HEK293 (cell line): ENCODE data around the gene TSPAN14.

Source experiments
- CTCF ChIP-seq: fragments of 450-650 bp; formaldehyde crosslinking; IDR thresholded peaks from 2 replicates; pipeline ENCODE4 v1.5.1; 2016; ENCODE audit warnings: missing biosample characterization, missing genetic modification characterization
- GLI4 ChIP-seq: fragments of 450-650 bp; formaldehyde crosslinking; IDR thresholded peaks from 2 replicates; pipeline ENCODE4 v1.5.1; 2016; ENCODE audit warnings: missing biosample characterization, missing genetic modification characterization
- KLF16 ChIP-seq: fragments of 450-650 bp; formaldehyde crosslinking; IDR thresholded peaks from 2 replicates; pipeline ENCODE4 v1.5.1; 2017; ENCODE audit warnings: missing biosample characterization, missing genetic modification characterization
- KLF17 ChIP-seq: fragments of 450-650 bp; formaldehyde crosslinking; IDR thresholded peaks from 2 replicates; pipeline ENCODE4 v1.5.1; 2016; ENCODE audit warnings: missing biosample characterization, missing genetic modification characterization
- KLF9 ChIP-seq: fragments of 450-650 bp; formaldehyde crosslinking; IDR thresholded peaks from 2 replicates; pipeline ENCODE4 v1.5.1; 2016; ENCODE audit warnings: missing biosample characterization, missing genetic modification characterization, low read depth
- PRDM1 ChIP-seq: fragments of 450-650 bp; formaldehyde crosslinking; IDR thresholded peaks from 2 replicates; pipeline ENCODE4; 2016; ENCODE audit warnings: missing biosample characterization, missing genetic modification characterization
- ZBTB1 ChIP-seq: fragments of 450-650 bp; formaldehyde crosslinking; IDR thresholded peaks from 2 replicates; pipeline ENCODE4 v1.5.1; 2016; ENCODE audit warnings: missing biosample characterization, missing genetic modification characterization
- ZBTB20 ChIP-seq: fragments of 450-650 bp; formaldehyde crosslinking; IDR thresholded peaks from 2 replicates; pipeline ENCODE4 v1.5.1; 2016; ENCODE audit warnings: missing biosample characterization, missing genetic modification characterization
- ZNF138 ChIP-seq: fragments of 450-650 bp; formaldehyde crosslinking; IDR thresholded peaks from 2 replicates; pipeline ENCODE4 v1.5.1; 2016; ENCODE audit warnings: missing biosample characterization, missing genetic modification characterization, borderline replicate concordance
- ZNF140 ChIP-seq: fragments of 450-650 bp; formaldehyde crosslinking; IDR thresholded peaks from 2 replicates; pipeline ENCODE4 v1.5.1; 2016; ENCODE audit warnings: missing biosample characterization, missing genetic modification characterization
- ZNF302 ChIP-seq: fragments of 450-650 bp; formaldehyde crosslinking; IDR thresholded peaks from 2 replicates; pipeline ENCODE4 v1.5.1; 2016; ENCODE audit warnings: missing biosample characterization, missing genetic modification characterization, low read depth
- ZNF426 ChIP-seq: fragments of 450-650 bp; formaldehyde crosslinking; IDR thresholded peaks from 2 replicates; pipeline ENCODE4 v1.5.1; 2017; ENCODE audit warnings: missing biosample characterization, missing genetic modification characterization, mild to moderate bottlenecking, inconsistent platforms, moderate library complexity
- ZNF501 ChIP-seq: fragments of 450-650 bp; formaldehyde crosslinking; IDR thresholded peaks from 2 replicates; pipeline ENCODE4 v1.5.1; 2016; ENCODE audit warnings: missing biosample characterization, missing genetic modification characterization
- ZNF510 ChIP-seq: fragments of 450-650 bp; formaldehyde crosslinking; IDR thresholded peaks from 2 replicates; pipeline ENCODE4 v1.5.1; 2018; ENCODE audit warnings: mild to moderate bottlenecking, missing genetic modification characterization, missing biosample characterization; ENCODE audit not compliant: insufficient replicate concordance
- ZNF513 ChIP-seq: fragments of 450-650 bp; IDR thresholded peaks from 2 replicates; pipeline ENCODE4 v1.5.1; 2018; ENCODE audit warnings: missing biosample characterization, missing genetic modification characterization
- ZNF555 ChIP-seq: fragments of 450-650 bp; formaldehyde crosslinking; conservative IDR thresholded peaks from 2 replicates; pipeline ENCODE4 v1.5.1; 2017; ENCODE audit warnings: missing biosample characterization, mild to moderate bottlenecking, missing genetic modification characterization, inconsistent platforms
- ZNF571 ChIP-seq: fragments of 450-650 bp; formaldehyde crosslinking; IDR thresholded peaks from 2 replicates; pipeline ENCODE4 v1.5.0; 2017; ENCODE audit warnings: missing biosample characterization, missing genetic modification characterization
- ZNF623 ChIP-seq: fragments of 450-650 bp; formaldehyde crosslinking; IDR thresholded peaks from 2 replicates; pipeline ENCODE4 v1.5.1; 2016; ENCODE audit warnings: missing biosample characterization, missing genetic modification characterization
- ZNF645 ChIP-seq: fragments of 450-650 bp; formaldehyde crosslinking; IDR thresholded peaks from 2 replicates; pipeline ENCODE4; 2016; ENCODE audit warnings: missing biosample characterization, missing genetic modification characterization
- ZNF677 ChIP-seq: fragments of 450-650 bp; IDR thresholded peaks from 2 replicates; pipeline ENCODE4 v1.5.0; 2018; ENCODE audit warnings: missing biosample characterization, mild to moderate bottlenecking, missing genetic modification characterization, moderate library complexity
- ZNF692 ChIP-seq: fragments of 450-650 bp; formaldehyde crosslinking; IDR thresholded peaks from 2 replicates; pipeline ENCODE4 v1.5.1; 2016; ENCODE audit warnings: missing biosample characterization, missing genetic modification characterization
- ZNF777 ChIP-seq: fragments of 450-650 bp; formaldehyde crosslinking; IDR thresholded peaks from 2 replicates; pipeline ENCODE4 v1.5.1; 2017; ENCODE audit warnings: missing biosample characterization, missing genetic modification characterization, borderline replicate concordance
- ZNF791 ChIP-seq: fragments of 450-650 bp; formaldehyde crosslinking; IDR thresholded peaks from 2 replicates; pipeline ENCODE4 v1.5.1; 2016; ENCODE audit warnings: missing biosample characterization, missing genetic modification characterization
- TF ChIP-seq, protein P1 (sequence below): fragments of 450-650 bp; formaldehyde crosslinking; IDR thresholded peaks from 2 replicates; pipeline ENCODE4 v1.5.1; 2016; ENCODE audit warnings: missing biosample characterization, missing genetic modification characterization
- TF ChIP-seq, protein P2 (sequence below): fragments of 450-650 bp; formaldehyde crosslinking; IDR thresholded peaks from 2 replicates; pipeline ENCODE4 v1.5.1; 2017; ENCODE audit warnings: missing biosample characterization, missing genetic modification characterization
- TF ChIP-seq, protein P3 (sequence below): fragments of 450-650 bp; formaldehyde crosslinking; IDR thresholded peaks from 2 replicates; pipeline ENCODE4 v1.5.1; 2017; ENCODE audit warnings: missing biosample characterization, missing genetic modification characterization

TSPAN14 gene

DNA sequence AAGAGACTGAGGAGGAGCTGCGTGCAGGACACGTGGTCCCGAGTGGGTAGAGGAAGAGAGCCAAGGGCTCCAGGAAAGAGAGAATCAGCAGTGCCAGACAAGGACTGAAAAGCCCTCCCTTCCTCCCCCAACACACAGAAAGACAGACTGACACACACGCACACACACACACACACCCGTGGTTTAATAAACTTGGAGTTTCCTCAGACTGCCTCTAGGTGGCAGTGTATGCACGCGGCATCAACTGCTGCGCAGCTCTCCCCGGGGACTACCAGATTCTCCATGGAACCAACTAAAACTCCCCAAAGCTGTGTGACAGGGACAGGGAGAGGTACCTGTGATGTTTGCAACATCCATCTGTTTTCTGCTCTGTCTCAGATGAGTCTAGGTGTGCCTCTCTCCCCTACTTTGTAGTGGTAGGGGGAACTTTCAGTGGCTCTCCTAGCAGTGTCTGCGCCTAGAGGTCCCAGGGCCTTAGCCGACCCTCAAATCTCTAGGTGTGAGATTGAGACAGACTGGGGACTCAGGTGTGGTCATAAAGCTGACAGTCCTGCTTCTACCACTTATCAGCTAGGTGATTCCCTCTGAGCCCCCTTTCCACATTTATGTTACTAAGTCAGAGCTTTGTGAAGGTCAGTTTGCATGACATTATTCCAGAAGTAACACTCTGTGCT lies 9.3 kb upstream of the TSPAN14 start (continued):
- TF ChIP-seq ZNF692 (tag by site-specific recombination) (peak; percentile 68; the same call in 1 of the 2 replicates), ZNF138 (tag by site-specific recombination) (no peak), PRDM1 (tag by site-specific recombination) (peak; percentile 22; the same call in 1 of the 2 replicates), ZNF426 (no peak), ZNF513 (tag by site-specific recombination) (no peak), ZNF645 (tag by site-specific recombination) (no peak), GLI4 (tag by site-specific recombination) (no peak), ZBTB20 (no peak), ZNF302 (tag by site-specific recombination) (no peak), ZBTB1 (no peak), ZNF510 (tag by site-specific recombination) (no peak), ZNF791 (tag by site-specific recombination) (no peak), ZNF501 (tag by site-specific recombination) (no peak), KLF9 (tag by site-specific recombination) (no peak; the same call in 1 of the 2 replicates), ZNF140 (tag by site-specific recombination) (no peak), ZNF555 (no peak), ZNF677 (tag by site-specific recombination) (no peak), KLF17 (0 out of 2 replicates have a peak, but pooled peaks have one; percentile 42), CTCF (peak; percentile 90), ZNF777 (tag by site-specific recombination) (no peak), ZNF571 (tag by site-specific recombination) (no peak), ZNF623 (no peak), KLF16 (tag by site-specific recombination) (peak; percentile 42; the same call in 1 of the 2 replicates)
- TF ChIP-seq, protein P1, sequence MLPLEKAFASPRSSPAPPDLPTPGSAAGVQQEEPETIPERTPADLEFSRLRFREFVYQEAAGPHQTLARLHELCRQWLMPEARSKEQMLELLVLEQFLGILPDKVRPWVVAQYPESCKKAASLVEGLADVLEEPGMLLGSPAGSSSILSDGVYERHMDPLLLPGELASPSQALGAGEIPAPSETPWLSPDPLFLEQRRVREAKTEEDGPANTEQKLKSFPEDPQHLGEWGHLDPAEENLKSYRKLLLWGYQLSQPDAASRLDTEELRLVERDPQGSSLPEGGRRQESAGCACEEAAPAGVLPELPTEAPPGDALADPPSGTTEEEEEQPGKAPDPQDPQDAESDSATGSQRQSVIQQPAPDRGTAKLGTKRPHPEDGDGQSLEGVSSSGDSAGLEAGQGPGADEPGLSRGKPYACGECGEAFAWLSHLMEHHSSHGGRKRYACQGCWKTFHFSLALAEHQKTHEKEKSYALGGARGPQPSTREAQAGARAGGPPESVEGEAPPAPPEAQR (tag by site-specific recombination): no peak
- TF ChIP-seq, protein P2, sequence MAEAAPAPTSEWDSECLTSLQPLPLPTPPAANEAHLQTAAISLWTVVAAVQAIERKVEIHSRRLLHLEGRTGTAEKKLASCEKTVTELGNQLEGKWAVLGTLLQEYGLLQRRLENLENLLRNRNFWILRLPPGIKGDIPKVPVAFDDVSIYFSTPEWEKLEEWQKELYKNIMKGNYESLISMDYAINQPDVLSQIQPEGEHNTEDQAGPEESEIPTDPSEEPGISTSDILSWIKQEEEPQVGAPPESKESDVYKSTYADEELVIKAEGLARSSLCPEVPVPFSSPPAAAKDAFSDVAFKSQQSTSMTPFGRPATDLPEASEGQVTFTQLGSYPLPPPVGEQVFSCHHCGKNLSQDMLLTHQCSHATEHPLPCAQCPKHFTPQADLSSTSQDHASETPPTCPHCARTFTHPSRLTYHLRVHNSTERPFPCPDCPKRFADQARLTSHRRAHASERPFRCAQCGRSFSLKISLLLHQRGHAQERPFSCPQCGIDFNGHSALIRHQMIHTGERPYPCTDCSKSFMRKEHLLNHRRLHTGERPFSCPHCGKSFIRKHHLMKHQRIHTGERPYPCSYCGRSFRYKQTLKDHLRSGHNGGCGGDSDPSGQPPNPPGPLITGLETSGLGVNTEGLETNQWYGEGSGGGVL (tag by site-specific recombination): peak; percentile 65
- TF ChIP-seq, protein P3, sequence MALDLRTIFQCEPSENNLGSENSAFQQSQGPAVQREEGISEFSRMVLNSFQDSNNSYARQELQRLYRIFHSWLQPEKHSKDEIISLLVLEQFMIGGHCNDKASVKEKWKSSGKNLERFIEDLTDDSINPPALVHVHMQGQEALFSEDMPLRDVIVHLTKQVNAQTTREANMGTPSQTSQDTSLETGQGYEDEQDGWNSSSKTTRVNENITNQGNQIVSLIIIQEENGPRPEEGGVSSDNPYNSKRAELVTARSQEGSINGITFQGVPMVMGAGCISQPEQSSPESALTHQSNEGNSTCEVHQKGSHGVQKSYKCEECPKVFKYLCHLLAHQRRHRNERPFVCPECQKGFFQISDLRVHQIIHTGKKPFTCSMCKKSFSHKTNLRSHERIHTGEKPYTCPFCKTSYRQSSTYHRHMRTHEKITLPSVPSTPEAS (tag by site-specific recombination): peak; percentile 86
